NCI-H1436 treated with DMSO at 0.1 percent for 48 hours (cell line): ENCODE measurements around the gene WRNIP1.

Experiments used
- DNase-seq: peaks from one replicate; lab custom pipeline; 2025; lab: John Stamatoyannopoulos, UW

The WRNIP1 gene

DNA sequence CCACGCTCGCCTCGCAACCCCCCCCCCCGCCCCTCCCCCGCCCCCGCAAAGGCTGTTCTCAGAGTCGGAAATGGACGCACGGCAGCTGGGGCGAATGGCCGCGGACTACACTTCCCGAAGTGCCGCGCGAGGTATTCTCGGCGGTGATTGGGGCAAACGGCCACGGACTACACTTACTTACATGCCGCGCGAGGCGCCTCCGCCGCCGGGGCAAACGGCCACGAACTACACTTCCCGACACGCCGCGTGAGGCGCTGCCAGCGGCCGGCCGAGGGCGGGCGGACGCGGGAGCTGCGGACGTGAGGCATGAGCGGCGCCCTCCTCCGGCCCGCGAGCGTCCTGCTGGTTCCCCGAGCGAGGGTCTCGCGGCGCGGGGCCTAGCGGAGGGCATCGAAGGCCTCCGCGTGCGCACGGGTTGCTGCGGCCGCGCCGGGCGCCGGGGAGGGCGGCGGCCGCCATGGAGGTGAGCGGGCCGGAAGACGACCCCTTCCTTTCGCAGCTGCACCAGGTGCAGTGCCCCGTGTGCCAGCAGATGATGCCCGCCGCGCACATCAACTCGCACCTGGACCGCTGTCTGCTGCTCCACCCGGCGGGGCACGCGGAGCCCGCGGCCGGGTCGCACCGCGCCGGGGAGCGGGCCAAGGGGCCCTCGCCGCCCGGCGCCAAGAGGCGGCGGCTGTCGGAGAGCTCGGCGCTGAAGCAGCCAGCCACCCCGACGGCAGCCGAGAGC is at the start of gene WRNIP1:
Gene WRNIP1 (plus strand): TSS at position 228 of the 730 bp plus-strand sequence. CDS start 230 bp downstream, at position 458.
- DNase-seq: peak; percentile 95

DNA sequence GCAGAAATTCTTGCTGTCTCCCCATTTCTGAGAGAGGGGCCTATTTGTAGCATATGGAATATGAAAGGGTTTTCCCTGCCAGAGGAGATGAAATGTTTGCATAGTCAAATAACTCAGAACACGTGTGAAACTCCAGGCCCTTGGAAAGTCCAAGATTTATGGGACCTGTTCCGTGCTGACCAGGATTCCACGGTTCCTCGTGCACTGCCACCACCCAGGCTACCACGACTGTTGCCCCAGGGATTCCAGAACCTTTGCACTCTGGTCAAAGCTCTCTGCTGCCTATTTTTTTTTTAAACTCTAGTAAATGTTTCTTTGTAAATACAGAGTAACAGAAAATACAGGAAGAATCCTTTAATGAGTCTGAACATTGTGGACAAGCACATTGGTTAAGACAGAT is 49.5 kb upstream of the WRNIP1 start:
- no peak for DNase-seq

DNA sequence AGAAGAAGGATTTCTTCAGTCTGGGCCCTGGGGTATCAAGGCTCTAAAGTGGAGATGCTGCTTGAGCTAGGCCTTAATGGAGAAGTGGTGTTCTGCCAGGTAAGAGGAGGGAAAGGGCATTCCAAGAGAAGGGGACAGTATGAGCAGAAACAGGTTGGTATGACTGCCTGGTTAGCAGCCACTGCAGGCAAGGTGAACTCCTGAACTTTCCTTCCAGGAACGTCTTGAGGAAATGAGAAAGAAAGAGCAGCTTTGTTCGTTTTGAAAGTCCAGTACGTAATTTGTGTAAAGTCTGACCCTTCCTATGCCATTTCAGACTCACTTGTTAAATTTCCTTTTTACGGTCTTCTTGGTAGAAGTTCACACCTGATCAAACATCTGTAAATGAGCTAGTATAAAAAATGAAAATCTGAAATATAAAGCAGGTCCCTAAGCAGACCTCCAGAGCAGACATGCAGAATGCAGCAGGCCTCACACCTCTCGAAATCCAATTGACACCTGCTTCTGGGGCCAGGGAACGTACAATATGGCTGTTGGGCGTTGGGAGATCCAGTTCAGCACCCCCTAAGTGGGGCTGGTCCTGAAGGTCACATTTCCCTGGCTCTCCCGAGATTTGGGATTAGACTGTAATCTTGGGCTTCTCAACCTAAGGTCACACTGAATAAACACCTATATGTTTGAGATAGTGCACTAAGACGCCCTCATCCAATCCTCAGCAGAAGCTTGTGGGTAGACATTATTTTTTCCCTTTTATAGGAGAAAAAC is 48.1 kb upstream of the WRNIP1 start:
- DNase-seq: no peak

DNA sequence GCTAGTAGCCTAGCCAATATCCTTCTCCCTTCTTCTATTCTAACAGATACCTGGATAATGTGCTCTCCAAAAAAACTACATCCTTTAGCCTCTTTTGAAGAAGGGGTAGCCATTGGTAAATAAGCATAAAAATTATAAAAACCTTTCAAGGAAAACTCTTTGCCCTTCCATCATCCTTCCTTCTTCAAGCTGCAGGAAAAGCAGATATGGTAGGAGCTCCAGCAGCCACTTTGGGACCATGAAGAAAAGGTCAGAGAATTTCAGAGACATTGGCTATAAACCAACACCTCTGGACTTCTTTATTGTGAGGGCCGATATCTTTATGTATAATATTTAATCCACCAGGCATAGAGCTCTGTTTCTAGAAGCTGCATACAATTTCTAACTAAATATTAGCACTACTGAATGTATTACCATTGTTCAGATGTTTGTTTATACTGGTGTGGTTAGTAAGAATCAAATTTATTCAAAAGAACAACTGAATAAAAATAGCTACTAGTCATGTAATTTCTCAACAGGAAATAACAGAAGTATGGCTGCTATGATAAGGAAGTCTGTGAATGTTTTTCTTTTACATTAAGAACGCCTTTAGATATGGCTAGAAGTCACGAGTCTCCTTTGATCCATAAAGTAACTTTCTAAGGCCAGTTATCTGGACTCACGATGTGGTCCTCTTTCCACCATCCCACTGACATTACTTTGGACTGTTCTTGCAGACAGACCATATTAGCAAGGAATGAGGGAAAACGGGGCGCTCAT is 46.7 kb upstream of the WRNIP1 start:
- no peak for DNase-seq

DNA sequence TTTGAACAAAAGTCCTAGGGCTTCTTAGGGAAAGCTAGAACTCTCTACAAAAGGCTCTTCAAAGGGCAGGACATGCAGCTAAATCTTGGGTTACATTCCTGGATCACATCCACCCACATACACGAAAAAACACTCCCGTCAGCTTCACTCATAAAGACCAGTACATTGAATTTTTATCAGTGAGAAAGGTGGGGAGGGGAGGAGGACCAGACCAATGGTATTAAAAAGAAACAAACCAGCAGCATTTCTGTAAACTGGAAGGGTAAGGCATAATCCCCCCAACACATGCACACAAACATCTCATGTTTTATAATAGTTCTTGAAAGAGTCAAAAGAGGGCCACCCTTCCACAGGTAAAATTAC is 46.1 kb upstream of the WRNIP1 start:
- DNase-seq: no peak

DNA sequence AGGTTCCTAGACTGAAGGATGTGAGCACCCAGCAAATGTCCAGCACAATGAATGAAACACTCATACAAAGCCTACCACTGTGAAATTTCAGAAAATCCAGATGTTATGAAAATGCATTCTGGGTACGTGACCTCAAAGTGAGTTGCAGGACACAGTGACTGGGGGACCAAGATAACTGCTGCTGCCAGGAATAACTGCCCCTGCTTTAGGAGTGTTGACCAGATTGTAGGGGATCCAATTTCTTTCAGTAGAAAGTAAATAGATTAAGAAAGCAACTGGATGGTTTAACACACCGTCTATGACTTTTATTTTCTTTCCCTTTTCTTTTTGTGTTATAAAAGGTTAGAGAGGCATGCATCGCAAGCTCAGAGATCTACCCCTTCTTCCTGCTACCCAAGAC is 44.0 kb upstream of the WRNIP1 start:
- DNase-seq: no peak

DNA sequence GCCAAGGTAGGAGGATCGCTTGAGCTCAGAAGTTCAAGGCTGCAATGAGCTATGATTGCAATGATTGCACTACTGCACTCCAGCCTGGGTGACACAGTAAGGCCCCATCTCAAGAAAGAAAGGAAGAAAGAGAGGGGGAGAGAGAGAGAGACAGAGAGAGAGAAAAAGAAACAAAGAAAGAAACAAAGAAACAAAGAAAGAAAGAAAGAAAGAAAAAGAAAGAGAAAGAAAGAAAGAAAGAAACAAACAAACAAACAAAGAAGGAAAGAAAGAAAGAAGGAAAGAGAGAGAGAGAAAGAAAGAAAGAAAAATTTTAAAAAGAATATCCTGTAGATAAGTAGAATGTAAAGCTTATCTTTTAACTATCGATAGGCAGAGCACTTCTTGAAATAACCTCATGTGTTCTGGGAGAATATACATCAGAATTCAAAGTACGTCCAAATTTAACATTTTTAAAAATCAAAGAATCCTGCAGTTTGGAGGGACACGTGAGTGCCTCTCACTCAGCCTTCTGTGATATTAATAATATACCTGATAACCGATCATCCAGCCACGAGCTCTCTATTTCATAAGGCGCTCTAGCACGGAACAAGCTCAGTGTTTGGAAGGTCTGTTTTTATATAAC is 39.7 kb upstream of the WRNIP1 start:
- DNase-seq: no peak

DNA sequence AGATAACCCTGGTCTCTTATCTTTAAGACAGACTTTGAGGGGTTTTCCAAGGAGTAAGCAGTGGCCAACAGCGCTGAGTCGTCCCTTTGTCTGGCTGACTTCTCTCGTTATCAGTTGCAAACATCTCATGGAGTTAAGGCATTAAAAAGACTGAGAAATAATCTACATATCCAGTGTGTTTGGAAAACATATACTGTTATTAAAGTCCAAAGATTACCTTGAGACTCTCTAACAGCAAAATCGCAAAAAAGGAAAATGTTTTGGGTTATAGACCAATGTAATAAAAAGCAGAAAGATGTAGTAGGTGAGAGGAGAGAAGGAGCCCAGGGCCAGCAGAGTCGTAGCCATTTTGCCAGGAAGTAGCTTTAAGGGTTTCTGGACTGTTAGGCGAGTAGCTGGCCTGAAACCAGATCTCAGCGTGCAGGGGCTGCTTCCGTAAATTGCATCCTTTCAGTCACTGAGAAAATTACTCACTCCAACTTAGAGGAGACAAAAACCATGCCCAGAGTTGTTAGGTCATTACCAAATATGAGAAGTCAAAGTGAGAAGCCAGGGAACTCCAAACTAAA is 39.1 kb upstream of the WRNIP1 start:
- no peak for DNase-seq

DNA sequence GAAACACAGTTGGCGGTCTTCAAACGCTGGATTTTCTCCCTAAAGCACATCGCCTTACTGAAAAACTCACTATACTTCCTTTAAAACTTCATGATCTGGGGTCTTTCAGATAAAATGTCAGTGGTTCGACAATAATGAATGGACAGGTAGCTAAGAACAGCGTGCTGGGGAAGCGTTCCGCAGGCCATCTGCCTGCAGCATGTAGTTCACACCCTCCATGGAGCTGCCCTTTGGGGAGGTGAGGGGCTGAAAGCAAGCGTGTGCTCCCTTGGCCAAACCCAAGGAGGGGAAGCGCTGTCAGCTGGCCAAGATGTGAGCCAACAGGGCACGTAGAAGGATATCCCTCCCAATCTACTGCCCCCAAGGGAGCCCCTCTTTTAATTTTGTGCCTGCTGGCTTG is 35.3 kb upstream of the WRNIP1 start:
- DNase-seq: no peak

DNA sequence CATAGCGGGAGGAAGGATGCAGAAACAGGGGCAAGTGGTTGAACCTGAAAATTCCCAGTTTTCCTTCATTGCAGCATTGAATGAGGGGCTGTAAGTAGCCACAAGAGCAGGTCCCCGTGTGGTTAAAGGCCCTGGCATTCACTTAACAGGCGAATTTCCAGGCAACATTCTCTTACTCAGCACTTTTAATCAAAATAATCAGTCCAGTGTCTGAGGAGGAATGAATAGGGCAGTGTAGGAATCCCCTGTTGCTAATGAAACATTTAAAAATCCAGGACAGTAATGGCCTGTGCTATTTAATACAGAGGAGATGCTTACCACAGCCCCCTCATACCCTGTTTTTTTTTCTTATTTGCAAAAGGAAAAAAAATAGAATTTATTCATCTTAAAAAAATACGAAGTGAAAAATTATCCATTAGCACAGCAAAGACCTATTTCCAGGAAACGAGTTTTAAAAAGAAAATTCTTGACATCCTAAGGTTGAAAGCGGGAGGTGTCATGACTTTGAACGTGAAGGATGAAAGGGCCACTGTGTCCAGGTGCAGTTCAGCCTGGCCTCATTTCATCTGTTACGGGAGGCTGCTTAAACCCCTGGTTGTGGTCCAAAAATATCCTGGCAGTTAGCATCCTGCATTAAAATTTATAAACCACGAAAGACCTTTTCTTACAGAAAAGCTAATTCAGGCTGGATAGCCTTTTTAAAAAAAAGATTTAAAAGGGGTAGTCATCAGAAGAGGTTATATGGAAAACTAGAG is 34.7 kb upstream of the WRNIP1 start:
- DNase-seq: no peak

DNA sequence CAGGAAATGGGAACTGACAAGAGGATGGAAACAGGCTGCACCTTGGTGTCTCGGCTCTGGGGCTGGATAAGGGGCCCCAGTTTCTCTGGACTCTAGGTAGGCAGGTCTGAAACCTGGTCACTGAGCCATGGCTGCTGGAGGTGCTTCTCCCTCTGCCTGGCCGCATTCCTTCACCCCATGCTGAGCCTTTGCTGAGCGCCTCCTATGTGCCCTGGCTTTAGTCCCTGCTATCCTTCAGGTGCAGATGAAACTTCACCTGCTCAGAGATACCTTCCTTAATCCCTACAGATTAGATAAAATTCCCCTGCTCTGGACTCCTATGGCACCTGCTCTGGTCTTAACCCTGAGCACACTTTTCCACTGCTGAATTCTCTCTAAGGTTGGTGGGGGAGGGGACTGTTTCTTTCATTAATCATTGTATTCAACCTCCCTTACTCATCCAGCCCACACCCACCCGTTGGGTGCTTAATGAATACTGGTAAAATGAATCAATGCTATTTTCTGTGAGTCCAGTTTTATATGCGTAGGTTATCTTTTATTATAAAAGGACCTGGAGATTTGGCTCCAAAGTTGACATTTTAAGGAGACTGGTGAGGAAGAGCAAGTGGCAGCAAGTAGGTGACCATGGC is 33.8 kb upstream of the WRNIP1 start:
- DNase-seq: no peak

DNA sequence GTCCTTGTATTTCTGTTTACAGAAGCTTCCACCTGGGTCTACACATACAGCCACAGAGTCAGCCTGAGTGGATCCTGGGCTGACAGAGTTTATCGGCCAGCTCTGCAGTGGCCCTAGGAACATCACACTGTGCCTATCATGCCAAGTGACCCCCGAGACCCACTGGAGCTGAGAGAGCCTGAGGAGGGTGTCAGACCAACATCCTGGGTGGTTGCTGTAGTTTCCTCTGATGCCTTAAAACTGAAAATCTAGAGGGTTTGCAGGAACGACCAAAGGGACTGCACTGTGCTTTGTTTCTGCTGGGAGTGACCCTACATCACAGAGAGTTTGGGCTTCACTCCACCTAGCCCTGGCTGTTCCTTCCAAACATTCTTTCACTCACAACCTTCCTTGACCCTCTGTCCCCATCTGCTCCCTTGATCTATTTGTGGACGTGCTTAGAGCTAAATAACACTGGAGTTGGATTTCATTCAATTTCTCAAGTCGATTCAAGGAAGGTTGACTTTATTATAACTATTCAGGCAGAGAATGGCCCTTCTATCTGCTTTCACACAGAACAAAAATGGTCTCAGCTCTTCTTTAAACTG is 32.6 kb upstream of the WRNIP1 start:
- DNase-seq: no peak

DNA sequence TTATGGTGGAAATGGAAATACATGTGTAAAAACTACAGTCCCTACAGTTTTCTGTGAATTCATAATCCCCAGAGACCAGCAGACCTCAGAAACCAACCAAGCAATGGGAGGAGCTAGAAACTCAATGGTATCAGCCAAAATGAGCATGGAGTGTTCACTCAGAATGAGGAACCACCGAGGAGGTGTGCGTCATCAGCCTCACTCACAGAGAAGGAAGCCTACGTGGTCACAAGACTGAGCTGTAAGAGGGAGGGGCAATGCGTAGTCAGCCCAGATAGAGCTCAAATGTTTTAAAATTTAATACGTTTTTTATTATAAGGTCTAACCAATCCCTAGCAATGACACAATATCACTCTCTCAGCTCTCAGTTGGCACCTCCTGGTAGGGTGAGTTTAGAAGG is 31.9 kb upstream of the WRNIP1 start:
- no peak for DNase-seq

DNA sequence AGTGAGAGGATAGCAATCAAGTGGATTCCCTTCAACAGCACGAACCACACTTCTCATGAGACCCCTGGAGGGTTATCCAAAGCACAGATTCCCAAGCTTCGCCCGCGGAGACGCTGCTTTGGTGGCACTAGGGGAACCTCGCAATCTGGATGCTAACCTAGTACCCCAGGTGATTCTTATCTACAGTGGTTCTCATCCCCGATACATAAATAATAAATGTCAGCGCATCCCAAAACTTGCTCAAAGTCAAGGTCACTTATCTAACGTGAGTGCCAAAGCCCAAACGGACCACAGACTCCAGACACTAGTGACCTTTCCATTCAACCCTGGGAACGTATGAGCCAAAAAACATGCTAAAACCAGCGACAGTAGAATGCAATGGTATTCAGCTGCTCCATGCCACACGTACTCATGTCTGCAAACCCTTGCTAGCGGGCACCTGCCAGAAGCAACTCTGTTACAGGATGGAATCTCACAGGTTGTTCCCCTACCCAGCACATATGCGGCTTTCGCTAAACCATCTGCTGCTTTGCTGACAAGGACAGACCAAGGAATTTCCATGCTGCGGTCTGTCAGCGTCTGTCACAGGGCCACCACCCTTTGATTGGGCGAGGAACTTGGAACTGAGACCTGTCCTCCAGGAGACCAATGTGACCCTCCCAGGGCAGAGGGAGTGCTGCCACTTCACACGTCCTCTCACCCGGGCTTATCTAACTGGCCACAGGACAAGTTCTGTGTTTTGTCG is 31.3 kb upstream of the WRNIP1 start:
- DNase-seq: no peak

DNA sequence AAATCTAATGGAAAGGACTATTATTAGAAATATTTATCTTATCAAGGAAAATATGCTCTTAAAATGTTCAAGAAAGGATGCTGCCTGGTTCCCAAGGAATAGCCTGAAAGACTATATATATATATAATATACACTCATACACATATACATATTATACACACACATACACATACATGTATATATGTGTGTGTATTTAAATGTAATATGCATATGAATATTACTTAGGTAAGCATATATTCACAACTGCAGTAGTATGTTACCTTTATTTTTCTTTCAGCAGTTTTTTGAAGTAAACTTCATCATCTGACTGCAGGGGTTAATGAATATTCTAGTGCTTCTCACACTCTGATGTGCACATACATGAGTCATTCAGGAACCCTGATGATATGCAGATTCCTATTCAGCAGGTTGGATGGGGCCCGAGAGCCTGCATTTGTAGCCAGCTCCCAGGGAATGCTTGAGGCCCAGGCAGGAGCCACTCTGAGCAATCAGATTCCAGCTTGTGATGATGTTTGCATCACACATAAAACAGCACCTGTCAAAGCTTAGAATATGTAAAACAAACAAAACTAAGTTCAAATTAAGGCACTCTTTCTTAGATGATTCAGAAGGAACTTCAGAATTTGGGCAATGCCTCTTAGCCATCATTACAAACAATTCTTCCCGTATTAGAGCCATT is 30.6 kb upstream of the WRNIP1 start:
- no peak for DNase-seq

DNA sequence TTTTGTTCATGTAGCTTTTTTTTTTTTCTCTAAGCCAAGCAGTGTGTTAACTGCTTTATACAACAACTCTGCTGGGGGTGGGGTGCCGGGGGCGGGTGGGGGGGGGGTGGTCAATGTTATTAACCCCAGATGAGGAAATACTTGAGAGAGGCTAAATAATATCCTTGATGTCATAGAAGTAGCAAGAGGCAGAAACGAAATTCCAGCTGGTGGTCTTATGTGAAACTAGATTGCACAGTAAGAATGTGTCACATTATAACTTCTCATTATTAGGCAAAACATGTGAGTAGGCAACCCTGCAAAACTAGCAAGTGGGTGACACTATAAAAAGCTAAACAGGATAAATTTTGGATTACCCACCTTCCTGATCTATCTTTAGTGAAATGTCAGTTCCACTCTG is 27.3 kb upstream of the WRNIP1 start:
- no peak for DNase-seq

DNA sequence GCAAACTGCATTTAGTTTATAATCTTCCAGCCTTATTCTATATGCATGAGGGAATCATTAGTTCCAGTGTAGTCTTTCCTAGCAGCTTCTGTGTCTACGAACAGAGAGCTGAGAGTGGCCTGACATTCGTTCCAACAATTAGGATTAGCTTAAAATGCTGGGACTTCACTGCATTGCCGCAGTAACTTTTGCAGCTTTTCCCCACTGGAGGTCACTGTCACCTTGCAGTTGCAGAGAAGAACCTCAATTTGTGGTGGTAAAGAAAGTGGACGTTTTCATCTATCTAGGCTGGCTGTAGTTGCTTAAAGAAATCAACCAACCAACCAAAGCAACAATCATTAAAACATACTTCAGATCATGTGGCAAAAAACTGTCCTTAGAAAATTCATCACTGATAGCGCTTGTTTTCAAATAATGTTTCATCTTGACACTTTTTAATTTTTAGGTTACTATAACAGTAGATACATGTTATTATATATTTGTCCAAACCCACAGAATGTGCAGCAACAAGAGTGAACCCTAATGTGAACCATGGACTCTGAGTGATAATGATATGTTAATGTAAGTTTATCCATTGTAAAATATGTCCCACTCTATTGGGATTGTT is 26.7 kb upstream of the WRNIP1 start:
- no peak for DNase-seq

DNA sequence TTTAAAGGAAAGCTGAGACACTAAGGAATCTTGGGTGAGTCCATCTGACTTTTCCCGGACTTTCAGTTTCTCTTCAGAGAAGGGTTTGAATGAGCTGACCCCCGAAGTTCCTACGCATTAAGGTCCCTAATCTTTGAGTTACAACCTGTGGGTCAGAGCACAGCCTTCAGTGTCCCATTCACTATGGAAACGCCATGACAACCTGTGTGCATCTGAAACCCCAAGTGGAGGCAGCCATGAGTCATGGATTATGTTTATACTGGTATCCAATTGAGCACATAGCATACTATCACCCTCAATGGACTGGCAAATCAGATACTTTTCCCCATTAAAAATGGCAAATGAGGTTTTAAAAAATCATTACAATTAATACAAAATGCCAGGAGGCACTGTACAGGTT is 25.9 kb upstream of the WRNIP1 start:
- DNase-seq: no peak

DNA sequence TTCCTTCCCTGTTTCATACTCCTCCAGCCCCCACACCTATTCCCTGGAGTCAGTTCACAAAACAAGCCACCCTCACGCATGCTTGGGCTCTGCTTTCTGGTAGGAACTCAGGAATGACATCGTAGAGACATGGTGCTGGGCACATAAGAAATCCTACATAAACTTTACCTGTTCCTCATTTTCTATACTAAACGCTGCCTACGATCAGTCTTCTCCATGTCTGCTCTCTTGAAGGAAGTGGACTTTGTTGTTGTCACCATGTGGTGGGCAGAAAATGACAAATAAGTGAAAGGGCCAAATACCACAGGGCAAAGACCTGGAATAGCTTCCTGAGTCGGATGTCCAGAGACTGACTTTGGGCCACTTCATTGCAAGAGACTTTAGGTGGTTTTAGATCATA is 24.6 kb upstream of the WRNIP1 start:
- no peak for DNase-seq
